ENCODE measurements around the gene CCK. TPM values are rescaled to one million over a fixed set of nuclear protein-coding genes. Genes with fewer than 3 reads are reported as not detected.

CCK gene
- total RNA-seq, 1 donor from 2014 or later: not detected

- H3K36me3 ChIP-seq: peaks cover 34 to 60% of the 10 kb centered on the region in 2 donors
- TF ChIP-seq, protein P1, sequence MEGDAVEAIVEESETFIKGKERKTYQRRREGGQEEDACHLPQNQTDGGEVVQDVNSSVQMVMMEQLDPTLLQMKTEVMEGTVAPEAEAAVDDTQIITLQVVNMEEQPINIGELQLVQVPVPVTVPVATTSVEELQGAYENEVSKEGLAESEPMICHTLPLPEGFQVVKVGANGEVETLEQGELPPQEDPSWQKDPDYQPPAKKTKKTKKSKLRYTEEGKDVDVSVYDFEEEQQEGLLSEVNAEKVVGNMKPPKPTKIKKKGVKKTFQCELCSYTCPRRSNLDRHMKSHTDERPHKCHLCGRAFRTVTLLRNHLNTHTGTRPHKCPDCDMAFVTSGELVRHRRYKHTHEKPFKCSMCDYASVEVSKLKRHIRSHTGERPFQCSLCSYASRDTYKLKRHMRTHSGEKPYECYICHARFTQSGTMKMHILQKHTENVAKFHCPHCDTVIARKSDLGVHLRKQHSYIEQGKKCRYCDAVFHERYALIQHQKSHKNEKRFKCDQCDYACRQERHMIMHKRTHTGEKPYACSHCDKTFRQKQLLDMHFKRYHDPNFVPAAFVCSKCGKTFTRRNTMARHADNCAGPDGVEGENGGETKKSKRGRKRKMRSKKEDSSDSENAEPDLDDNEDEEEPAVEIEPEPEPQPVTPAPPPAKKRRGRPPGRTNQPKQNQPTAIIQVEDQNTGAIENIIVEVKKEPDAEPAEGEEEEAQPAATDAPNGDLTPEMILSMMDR (IDR thresholded peaks at IDR 0.05): no peak
These were observed 56.1 kb downstream of the CCK start for GRCh38 chr3:42209917-42210316.

More at GRCh38 chr3:42209917-42210316, 56.1 kb downstream of the CCK start:
- H3K9me3 ChIP-seq: no peaks in the 10 kb centered on the region
- no peaks in the 10 kb centered on the region for H3K4me1 ChIP-seq
- no peak overlapping the region for H3K4me3 ChIP-seq
- H3K27me3 ChIP-seq: no peaks in the 10 kb centered on the region
- no peak for DNase-seq (ENCODE audit: low spot score in 2 of 2)
- intact Hi-C loops (cut with DNase I): no loop called here
- H3K27ac ChIP-seq: no peak overlapping the region

Other genes with a start within 250 kb of the CCK start
- gene TRAK1, start 174.8 kb downstream of the CCK start, total RNA-seq: 37.5 TPM
- not detected for gene LYZL4, start 144.4 kb upstream of the CCK start, total RNA-seq
- 3.5 TPM for gene VIPR1, start 236.5 kb upstream of the CCK start, total RNA-seq